ENCODE measurements around the gene PTP4A2. TPM values are rescaled to one million over a fixed set of nuclear protein-coding genes. Genes with fewer than 3 reads are reported as not detected.

Gene PTP4A2
- total RNA-seq, 1 donor from 2014 or later, result 334 TPM

DNA sequence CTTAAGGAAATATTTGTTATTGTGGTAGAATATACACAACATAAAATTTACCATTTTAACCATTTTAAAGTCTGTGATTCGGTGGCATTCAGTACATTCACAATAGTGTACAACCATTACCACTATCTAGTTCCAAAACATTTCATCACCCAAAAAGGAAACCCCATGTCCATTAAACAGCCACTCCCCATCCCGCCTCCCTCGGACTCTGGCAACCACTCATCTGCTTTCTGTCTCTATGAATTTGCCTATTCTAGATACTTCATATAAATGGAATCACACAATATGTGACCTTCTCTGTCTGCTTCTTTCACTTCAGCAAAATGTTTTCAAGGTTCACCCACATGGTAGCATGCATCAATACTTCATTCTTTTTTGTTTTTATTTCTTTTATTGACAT lies 51.3 kb downstream of the PTP4A2 start:
- Mint-ChIP-seq H3K9me3 (no peaks in the 10 kb centered on the region), H3K4me3 (ENCODE audit: low read depth) (no peak overlapping the region)

DNA sequence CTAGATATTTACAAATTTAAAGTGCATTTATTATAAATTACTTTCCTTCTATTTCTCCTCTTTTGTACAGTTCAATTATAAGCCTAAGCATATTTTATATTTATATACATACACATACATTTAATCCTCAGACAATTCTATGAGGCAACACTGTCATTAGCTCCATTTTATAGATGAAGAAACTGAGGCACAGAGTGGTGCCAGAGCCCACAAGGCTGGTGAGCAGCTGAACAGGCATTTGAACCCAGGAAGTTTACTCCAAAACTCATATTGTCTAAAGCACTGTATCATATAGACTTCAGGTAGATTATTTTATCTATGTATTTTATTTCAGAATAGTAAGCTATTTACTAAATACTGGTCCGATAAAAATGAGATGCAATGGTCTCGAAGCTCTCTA lies 52.3 kb downstream of the PTP4A2 start:
- Mint-ChIP-seq H3K36me3 (ENCODE audit: low read depth) (peaks cover 10% of the 10 kb centered on the region), H3K9me3 (no peaks in the 10 kb centered on the region), H3K4me3 (ENCODE audit: low read depth) (no peak overlapping the region), H3K27ac (no peak overlapping the region), H3K4me1 (ENCODE audit: low read depth) (peaks cover 20% of the 10 kb centered on the region), H3K27me3 (ENCODE audit: low read depth) (peaks cover 2% of the 10 kb centered on the region)
- no peak for DNase-seq (ENCODE audit: low spot score)
- intact Hi-C loops (cut with micrococcal nuclease), result no loop called here

More for the DNA sequence above, 51.3 kb downstream of the PTP4A2 start:
- Mint-ChIP-seq H3K4me1 (ENCODE audit: low read depth) (peaks cover 25% of the 10 kb centered on the region), H3K27ac (no peak overlapping the region), H3K27me3 (ENCODE audit: low read depth) (no peaks in the 10 kb centered on the region), H3K36me3 (ENCODE audit: low read depth) (peaks cover 10% of the 10 kb centered on the region)
- intact Hi-C loops (cut with micrococcal nuclease), result no loop called here
- no peak for DNase-seq (ENCODE audit: low spot score)

DNA sequence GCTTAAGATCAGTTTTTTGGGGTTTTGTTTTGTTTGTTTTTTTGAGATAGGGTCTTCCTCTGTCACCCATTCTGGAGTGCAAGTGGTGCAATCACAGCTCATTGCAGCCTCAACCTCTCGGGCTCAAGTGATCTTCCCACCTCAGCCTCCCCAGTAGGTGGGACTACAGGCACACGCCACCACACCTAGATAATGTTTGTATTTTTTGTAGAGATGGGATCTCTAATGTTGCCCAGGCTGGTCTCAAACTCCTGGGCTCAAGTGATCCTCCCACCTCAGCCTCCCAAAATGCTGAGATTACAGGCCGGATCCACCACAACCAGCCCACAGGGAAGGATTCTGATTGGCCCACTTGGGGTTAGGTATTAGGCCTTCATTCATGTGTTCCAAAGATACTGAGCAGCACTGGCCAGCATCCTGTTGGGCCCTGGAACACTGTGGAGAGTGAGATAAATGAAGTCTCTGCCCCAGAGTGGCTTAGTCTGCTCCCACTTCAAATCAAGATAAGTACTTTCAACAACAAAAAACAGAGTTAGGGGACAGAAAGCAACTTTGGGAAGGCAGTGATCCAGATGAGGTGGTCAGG lies 54.7 kb downstream of the PTP4A2 start:
- intact Hi-C loops (cut with micrococcal nuclease), result no loop called here
- no peak overlapping the region for H3K4me3 Mint-ChIP-seq (ENCODE audit: low read depth)
- H3K4me1 Mint-ChIP-seq (ENCODE audit: low read depth), result peaks cover 8% of the 10 kb centered on the region
- H3K27me3 Mint-ChIP-seq (ENCODE audit: low read depth), result peaks cover 5% of the 10 kb centered on the region
- no peak for DNase-seq (ENCODE audit: low spot score)
- H3K36me3 Mint-ChIP-seq (ENCODE audit: low read depth), result no peaks in the 10 kb centered on the region
- H3K27ac Mint-ChIP-seq, result no peak overlapping the region
- H3K9me3 Mint-ChIP-seq, result no peaks in the 10 kb centered on the region

DNA sequence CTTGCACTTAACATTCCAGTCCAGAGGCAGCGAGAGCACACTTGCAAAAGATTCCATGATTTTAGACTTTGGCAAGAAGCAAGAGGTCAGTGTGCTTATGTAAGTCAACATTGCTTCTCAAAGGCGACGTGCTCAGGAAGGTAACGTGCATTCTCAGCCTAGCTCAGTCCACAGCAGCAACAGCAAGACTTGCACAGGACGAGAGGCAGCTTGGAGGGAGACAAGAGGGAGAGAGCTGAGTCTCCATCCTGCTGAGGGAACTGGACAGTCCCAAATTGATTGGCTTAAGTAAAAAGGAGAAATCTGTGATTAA lies 56.5 kb downstream of the PTP4A2 start:
- Mint-ChIP-seq H3K4me1 (ENCODE audit: low read depth) (peaks cover 8% of the 10 kb centered on the region), H3K27ac (no peak overlapping the region), H3K27me3 (ENCODE audit: low read depth) (peaks cover 5% of the 10 kb centered on the region), H3K9me3 (no peaks in the 10 kb centered on the region), H3K4me3 (ENCODE audit: low read depth) (no peak overlapping the region), H3K36me3 (ENCODE audit: low read depth) (no peaks in the 10 kb centered on the region)
- DNase-seq (ENCODE audit: low spot score), result no peak
- intact Hi-C loops (cut with micrococcal nuclease), result no loop called here

DNA sequence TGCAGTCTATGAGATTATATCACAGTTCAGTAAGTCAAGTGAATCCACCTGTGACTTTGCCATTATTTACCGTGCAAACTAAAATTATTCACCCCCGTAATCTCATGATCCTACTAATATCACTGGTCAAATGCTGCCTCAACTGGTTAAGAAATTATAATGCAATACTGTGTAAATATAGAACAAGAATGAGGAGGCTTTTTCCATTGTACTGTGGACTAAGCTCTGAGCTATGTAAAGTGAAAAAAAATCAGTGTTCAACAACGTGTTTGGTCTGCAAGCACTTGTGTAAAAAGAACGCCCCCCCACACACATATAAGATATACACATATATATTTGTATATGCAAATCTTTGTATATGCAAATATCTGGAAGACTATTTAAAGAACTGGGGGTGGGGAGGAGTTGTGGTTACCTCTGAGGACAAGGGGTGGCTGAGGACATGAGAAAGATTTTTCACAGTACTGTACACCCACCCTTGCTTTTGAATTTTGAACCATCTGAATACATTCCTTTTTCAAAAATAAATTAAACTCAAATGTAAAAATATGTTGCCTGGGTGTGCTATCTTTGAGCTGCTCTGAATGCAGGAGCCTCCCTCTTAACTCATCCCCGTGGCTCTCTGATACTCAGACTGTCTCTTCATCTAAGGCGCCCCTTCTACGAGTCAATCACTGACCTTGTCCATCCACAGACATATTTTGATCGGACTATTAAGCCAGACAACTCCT lies 57.0 kb downstream of the PTP4A2 start:
- Mint-ChIP-seq H3K27ac (no peak overlapping the region), H3K4me1 (ENCODE audit: low read depth) (peaks cover 12% of the 10 kb centered on the region), H3K27me3 (ENCODE audit: low read depth) (peaks cover 5% of the 10 kb centered on the region), H3K9me3 (no peaks in the 10 kb centered on the region), H3K4me3 (ENCODE audit: low read depth) (no peak overlapping the region), H3K36me3 (ENCODE audit: low read depth) (no peaks in the 10 kb centered on the region)
- no peak for DNase-seq (ENCODE audit: low spot score)
- intact Hi-C loops (cut with micrococcal nuclease), result no loop called here

DNA sequence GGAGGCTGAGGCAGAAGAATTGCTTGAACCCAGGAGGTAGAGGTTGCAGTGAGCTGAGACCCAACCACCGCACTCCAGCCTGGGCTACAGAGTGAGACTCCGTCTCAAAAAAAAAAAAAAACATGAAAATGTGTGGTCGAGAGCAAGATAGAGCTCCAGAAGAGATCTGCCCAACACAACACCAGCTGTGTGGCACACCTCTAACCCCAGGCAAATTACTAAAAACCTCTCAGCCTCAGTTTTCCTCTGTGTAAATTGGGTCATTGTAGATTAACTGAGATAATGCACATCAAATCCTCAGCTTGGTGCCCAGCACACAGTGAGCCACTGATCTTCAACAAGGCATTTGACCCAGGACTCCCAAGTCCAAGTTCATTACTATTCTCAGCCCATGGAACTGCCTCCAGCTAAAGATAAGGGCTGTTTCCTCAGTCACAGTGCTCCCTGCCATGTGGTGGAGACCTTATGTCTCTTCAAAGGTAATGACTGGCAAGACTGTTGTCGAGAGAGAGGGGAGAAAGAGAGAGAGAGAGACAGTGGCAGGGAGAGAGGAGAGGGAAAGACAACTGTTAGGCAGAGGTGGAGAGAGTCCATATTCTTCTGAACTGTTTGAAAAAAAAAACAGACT lies 58.1 kb downstream of the PTP4A2 start:
- intact Hi-C loops (cut with micrococcal nuclease), result no loop called here
- H3K27ac Mint-ChIP-seq, result no peak overlapping the region
- peaks cover 12% of the 10 kb centered on the region for H3K4me1 Mint-ChIP-seq (ENCODE audit: low read depth)
- DNase-seq (ENCODE audit: low spot score), result no peak
- peaks cover 5% of the 10 kb centered on the region for H3K27me3 Mint-ChIP-seq (ENCODE audit: low read depth)
- no peaks in the 10 kb centered on the region for H3K9me3 Mint-ChIP-seq
- no peaks in the 10 kb centered on the region for H3K36me3 Mint-ChIP-seq (ENCODE audit: low read depth)
- H3K4me3 Mint-ChIP-seq (ENCODE audit: low read depth), result no peak overlapping the region

DNA sequence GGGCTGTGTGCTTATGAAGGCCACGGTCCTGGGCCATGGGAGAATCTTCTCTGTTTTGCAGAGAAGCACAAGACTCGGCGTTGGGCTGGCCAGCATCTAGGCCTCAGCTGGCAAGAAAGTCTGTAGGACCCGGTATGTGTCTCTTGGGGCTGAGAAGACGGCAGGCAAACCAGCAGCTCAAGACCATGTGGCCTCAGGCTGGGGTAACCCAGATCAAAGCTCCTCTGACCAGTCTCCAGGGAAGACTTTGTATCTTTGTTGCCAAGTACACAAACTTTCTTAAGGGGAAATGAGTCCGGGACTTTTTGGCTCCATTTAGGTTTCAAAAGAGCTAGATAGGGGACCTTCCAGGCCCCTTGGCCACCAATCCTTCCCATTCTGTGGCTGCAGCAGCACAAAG lies 60.1 kb downstream of the PTP4A2 start:
- DNase-seq (ENCODE audit: low spot score), result no peak
- Mint-ChIP-seq H3K4me1 (ENCODE audit: low read depth) (peaks cover 18% of the 10 kb centered on the region), H3K4me3 (ENCODE audit: low read depth) (no peak overlapping the region), H3K9me3 (peaks cover 2% of the 10 kb centered on the region), H3K27ac (no peak overlapping the region), H3K36me3 (ENCODE audit: low read depth) (peaks cover 2% of the 10 kb centered on the region), H3K27me3 (ENCODE audit: low read depth) (peaks cover 5% of the 10 kb centered on the region)
- intact Hi-C loops (cut with micrococcal nuclease), result no loop called here

DNA sequence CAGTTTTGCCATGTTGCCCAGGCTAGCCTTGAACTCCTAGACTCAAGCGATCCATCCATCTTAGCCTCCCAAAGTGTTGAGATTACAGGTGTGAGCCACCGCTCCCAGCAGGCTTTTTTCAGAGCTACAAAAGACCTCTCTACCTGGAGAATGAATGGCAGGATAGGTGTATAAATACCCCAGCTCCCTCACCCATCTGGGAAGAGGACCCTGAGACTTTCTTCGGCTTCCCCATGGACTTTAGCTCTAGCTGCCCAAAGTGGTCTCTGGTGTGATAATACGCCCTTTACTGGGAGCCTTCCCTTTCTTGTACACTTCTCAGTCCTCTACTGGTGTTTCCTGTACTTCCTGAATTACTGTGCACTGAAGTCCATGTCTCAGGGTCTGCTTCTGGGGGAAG lies 60.6 kb downstream of the PTP4A2 start:
- Mint-ChIP-seq H3K27me3 (ENCODE audit: low read depth) (peaks cover 5% of the 10 kb centered on the region), H3K9me3 (peaks cover 5% of the 10 kb centered on the region), H3K4me3 (ENCODE audit: low read depth) (no peak overlapping the region), H3K27ac (no peak overlapping the region), H3K4me1 (ENCODE audit: low read depth) (peaks cover 22% of the 10 kb centered on the region), H3K36me3 (ENCODE audit: low read depth) (peaks cover 5% of the 10 kb centered on the region)
- intact Hi-C loops (cut with micrococcal nuclease), result no loop called here
- no peak for DNase-seq (ENCODE audit: low spot score)

DNA sequence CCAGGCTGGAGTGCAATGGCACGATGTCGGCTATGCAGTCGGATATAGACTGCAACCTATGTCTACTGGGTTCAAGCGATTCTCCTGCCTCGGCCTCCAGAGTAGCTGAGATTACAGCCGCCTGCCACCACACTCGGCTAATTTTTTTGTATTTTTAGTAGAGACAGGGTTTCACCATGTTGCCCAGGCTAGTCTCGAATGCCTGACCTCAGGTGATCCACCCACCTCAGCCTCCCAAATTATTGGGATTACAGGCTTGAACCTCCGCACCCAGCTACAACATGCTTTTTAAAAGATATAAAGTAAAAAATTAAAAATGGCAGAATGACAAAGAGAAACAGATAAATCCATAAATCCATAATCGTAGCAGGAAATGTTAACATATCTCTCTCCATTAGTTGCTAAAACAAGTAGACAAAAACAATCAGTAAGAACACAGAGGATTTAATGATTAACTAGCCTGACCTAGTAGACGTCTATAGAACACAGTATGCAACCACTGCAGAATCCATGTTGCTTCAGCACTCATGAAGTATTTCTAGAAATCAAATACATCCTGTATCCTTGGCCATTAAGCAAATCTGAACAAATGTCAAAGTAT lies 62.4 kb downstream of the PTP4A2 start:
- peaks cover 5% of the 10 kb centered on the region for H3K36me3 Mint-ChIP-seq (ENCODE audit: low read depth)
- peaks cover 2% of the 10 kb centered on the region for H3K27me3 Mint-ChIP-seq (ENCODE audit: low read depth)
- peaks cover 5% of the 10 kb centered on the region for H3K9me3 Mint-ChIP-seq
- H3K4me1 Mint-ChIP-seq (ENCODE audit: low read depth), result peaks cover 19% of the 10 kb centered on the region
- no peak for DNase-seq (ENCODE audit: low spot score)
- H3K27ac Mint-ChIP-seq, result no peak overlapping the region
- intact Hi-C loops (cut with micrococcal nuclease), result no loop called here
- no peak overlapping the region for H3K4me3 Mint-ChIP-seq (ENCODE audit: low read depth)

DNA sequence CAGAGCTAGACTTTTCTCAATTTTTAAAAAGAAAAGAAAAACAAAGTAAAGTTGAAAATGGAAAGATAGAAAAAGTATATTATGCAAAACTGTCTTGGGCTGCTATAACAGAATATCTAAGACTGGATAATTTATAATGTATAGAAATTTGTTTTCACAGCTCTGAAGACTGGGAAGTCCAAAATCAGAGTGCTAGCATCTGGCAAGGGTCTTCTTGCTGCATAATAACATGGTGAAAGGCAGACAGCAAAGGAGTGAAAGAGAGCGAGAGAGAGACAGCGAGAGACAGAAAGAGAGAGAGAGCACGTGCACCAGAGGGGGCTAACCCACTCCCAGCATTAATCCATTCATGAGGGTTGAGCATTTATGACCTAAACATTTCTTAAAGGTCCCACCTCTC lies 63.2 kb downstream of the PTP4A2 start:
- peaks cover 15% of the 10 kb centered on the region for H3K4me1 Mint-ChIP-seq (ENCODE audit: low read depth)
- no peak for DNase-seq (ENCODE audit: low spot score)
- peaks cover 5% of the 10 kb centered on the region for H3K9me3 Mint-ChIP-seq
- intact Hi-C loops (cut with micrococcal nuclease), result no loop called here
- no peaks in the 10 kb centered on the region for H3K27me3 Mint-ChIP-seq (ENCODE audit: low read depth)
- no peak overlapping the region for H3K4me3 Mint-ChIP-seq (ENCODE audit: low read depth)
- H3K36me3 Mint-ChIP-seq (ENCODE audit: low read depth), result peaks cover 5% of the 10 kb centered on the region
- H3K27ac Mint-ChIP-seq, result no peak overlapping the region

DNA sequence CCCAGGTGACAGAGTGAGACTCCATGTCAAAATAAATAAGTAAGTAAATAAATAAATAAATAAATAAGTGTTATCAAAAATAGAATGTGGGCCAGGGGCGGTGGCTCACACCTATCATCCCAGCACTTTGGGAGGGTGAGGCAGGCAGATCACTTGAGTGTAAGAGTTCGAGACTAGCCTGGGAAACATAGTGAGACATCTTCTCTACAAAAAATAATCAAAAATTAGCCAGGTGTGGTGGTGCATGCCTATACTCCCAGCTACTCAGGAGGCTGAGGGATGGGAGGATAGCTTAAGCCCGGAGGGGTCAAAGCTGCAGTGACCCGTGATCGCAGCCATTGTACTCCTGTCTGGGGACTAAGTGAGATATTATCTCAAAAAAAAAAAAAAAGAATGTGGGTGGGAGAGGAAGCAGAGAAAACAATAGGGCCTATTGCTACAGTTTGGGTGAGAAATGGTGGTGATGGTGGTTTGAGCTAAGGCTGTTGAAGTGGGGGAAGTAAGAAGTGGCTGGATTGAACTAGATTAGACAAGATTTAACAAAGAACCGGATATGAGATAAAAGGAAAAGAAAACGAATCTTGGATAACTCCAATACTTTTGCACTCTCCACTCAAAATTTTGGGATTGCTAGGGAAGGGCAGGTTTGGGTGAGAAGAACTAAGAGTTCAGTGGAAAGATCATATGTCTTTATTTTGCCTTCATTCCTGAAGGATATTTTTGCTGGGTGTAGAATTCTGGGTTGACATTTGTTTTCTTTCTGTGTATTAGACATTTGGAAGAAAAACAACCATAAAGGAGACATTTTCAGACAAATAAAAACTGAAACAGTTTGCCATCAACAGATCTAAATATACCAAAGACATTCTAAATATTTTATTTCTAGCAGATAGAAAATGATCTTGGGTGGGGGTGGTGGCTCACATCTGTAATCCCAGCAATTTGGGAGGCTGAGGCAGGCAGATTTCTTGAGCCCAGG lies 65.2 kb downstream of the PTP4A2 start:
- H3K4me3 Mint-ChIP-seq (ENCODE audit: low read depth), result peak overlapping the region; percentile 40
- H3K9me3 Mint-ChIP-seq, result peaks cover 5% of the 10 kb centered on the region
- peak overlapping the region; percentile 79 for H3K27ac Mint-ChIP-seq
- H3K4me1 Mint-ChIP-seq (ENCODE audit: low read depth), result peaks cover 20% of the 10 kb centered on the region
- peaks cover 5% of the 10 kb centered on the region for H3K36me3 Mint-ChIP-seq (ENCODE audit: low read depth)
- intact Hi-C loops (cut with micrococcal nuclease), result no loop called here
- DNase-seq (ENCODE audit: low spot score), result no peak
- no peaks in the 10 kb centered on the region for H3K27me3 Mint-ChIP-seq (ENCODE audit: low read depth)

DNA sequence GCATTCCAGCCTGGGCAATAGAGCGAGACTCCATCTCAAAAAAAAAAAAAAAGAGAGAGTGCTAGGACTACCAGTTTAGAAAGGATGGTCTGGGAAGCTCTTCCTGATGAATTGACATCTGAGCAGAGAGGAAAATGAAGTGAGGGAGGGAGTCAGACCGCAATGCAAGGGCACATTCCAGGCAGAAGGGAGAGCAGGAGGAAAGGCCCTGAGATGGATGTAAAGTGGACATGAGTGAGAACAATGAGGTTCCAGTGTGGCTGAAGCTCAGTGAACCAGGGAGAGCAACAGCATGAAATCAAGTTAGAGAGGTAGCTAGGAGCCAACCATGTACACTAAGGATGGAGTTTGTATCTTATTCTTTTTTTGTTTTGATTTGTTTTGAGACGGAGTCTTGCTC lies 66.5 kb downstream of the PTP4A2 start:
- peaks cover 5% of the 10 kb centered on the region for H3K36me3 Mint-ChIP-seq (ENCODE audit: low read depth)
- no peaks in the 10 kb centered on the region for H3K27me3 Mint-ChIP-seq (ENCODE audit: low read depth)
- DNase-seq (ENCODE audit: low spot score), result no peak
- no peak overlapping the region for H3K4me3 Mint-ChIP-seq (ENCODE audit: low read depth)
- H3K27ac Mint-ChIP-seq, result no peak overlapping the region
- H3K9me3 Mint-ChIP-seq, result peaks cover 5% of the 10 kb centered on the region
- peaks cover 20% of the 10 kb centered on the region for H3K4me1 Mint-ChIP-seq (ENCODE audit: low read depth)
- intact Hi-C loops (cut with micrococcal nuclease), result no loop called here
